Liver (tissue), 9 donors: ENCODE data around the gene GULP1. TPM values are rescaled to one million over a fixed set of nuclear protein-coding genes. Genes with fewer than 3 reads are reported as not detected.

Source experiments
- DNase-seq: peaks from one replicate; pipeline ENCODE4 v3.0.0-alpha.2; 2017; ENCODE audit warnings: low spot score
- H3K27ac ChIP-seq, 2 donors: one replicate each; pipeline ENCODE4 v1.7.0; 2013; ENCODE audit warnings: inconsistent platforms in 2 of 2, low read length in 2 of 2, control low read depth in 1 of 2, low read depth in 1 of 2, mild to moderate bottlenecking in 1 of 2
- H3K27me3 ChIP-seq, 4 donors: one replicate each; pipeline versions ENCODE4 v1.6.1 to v1.7.0; 2013; ENCODE audit warnings: low read length in 3 of 4, inconsistent platforms in 1 of 4, mild to moderate bottlenecking in 1 of 4, moderate library complexity in 1 of 4; ENCODE audit not compliant: control insufficient read depth in 4 of 4, insufficient read depth in 4 of 4
- H3K36me3 ChIP-seq, 4 donors: one replicate each; pipeline versions ENCODE4 v1.6.1 to v1.7.0; 2013; ENCODE audit warnings: low read length in 3 of 4, mild to moderate bottlenecking in 3 of 4, low read depth in 1 of 4, moderate library complexity in 1 of 4; ENCODE audit not compliant: control insufficient read depth in 4 of 4, insufficient read depth in 3 of 4
- H3K4me1 ChIP-seq, 4 donors: one replicate each; pipeline versions ENCODE4 v1.6.1 to v1.7.0; 2013; ENCODE audit warnings: low read length in 3 of 4, mild to moderate bottlenecking in 3 of 4, moderate library complexity in 1 of 4; ENCODE audit not compliant: control insufficient read depth in 4 of 4, insufficient read depth in 4 of 4
- H3K4me3 ChIP-seq, 3 donors: one replicate each; pipeline versions ENCODE4 v1.6.1 to v1.7.0; 2013; ENCODE audit warnings: low read length in 3 of 3, control low read depth in 1 of 3, low read depth in 1 of 3, mild to moderate bottlenecking in 1 of 3
- H3K9ac ChIP-seq, 2 donors: one replicate each; pipeline ENCODE4 v1.7.0; 2013; ENCODE audit warnings: low read length in 2 of 2, mild to moderate bottlenecking in 2 of 2, moderate library complexity in 2 of 2, control low read depth in 1 of 2, low read depth in 1 of 2
- H3K9me3 ChIP-seq, 4 donors: one replicate each; pipeline versions ENCODE4 v1.6.1 to v1.7.0; 2013; ENCODE audit warnings: low read length in 3 of 4; ENCODE audit not compliant: control insufficient read depth in 4 of 4
- EGR1 ChIP-seq, 2 donors: IDR thresholded peaks; 2 replicates each; pipeline ENCODE4 v1.6.1; 2016 to 2018; ENCODE audit warnings: antibody characterized with exemption in 2 of 2, low read depth in 2 of 2
- FOXA1 ChIP-seq: IDR thresholded peaks from 2 replicates; pipeline ENCODE4 v1.6.1; 2016; ENCODE audit warnings: antibody characterized with exemption
- FOXA2 ChIP-seq: IDR thresholded peaks from 2 replicates; pipeline ENCODE4 v1.6.1; 2016; ENCODE audit warnings: antibody characterized with exemption
- GABPA ChIP-seq, 2 donors: IDR thresholded peaks in 1 of 2; conservative IDR thresholded peaks in 1 of 2; 2 replicates each; pipeline ENCODE4 v1.6.1; 2016; ENCODE audit warnings: antibody characterized with exemption in 2 of 2, mild to moderate bottlenecking in 1 of 2, moderate library complexity in 1 of 2
- HNF4A ChIP-seq, 2 donors: conservative IDR thresholded peaks; 2 replicates each; pipeline ENCODE4 v1.6.1; 2016; ENCODE audit warnings: antibody characterized with exemption in 2 of 2, mild to moderate bottlenecking in 2 of 2
- HNF4G ChIP-seq: IDR thresholded peaks from 2 replicates; pipeline ENCODE4 v1.6.1; 2016; ENCODE audit warnings: antibody characterized with exemption
- NR2F2 ChIP-seq: IDR thresholded peaks from 2 replicates; pipeline ENCODE4 v1.6.1; 2016; ENCODE audit warnings: antibody characterized with exemption
- RXRA ChIP-seq, 2 donors: IDR thresholded peaks; 2 replicates each; pipeline ENCODE4 v1.6.1; 2017 to 2018; ENCODE audit warnings: antibody characterized with exemption in 2 of 2, mild to moderate bottlenecking in 1 of 2
- SP1 ChIP-seq: IDR thresholded peaks from 2 replicates; pipeline ENCODE4 v1.6.1; 2018; ENCODE audit warnings: antibody characterized with exemption, mild to moderate bottlenecking
- TAF1 ChIP-seq: conservative IDR thresholded peaks from 2 replicates; pipeline ENCODE4 v1.6.1; 2016; ENCODE audit warnings: antibody characterized with exemption, mild to moderate bottlenecking
- YY1 ChIP-seq: IDR thresholded peaks from 2 replicates; pipeline ENCODE4 v1.6.1; 2016; ENCODE audit warnings: antibody characterized with exemption, mild to moderate bottlenecking
- WGBS: extraction: QIAGEN DNeasy Blood & Tissue Kit; methylation state at CpG from one replicate; pipeline ENCODE4 v1.1.7; 2013; 5-methylcytosine and 5-hydroxymethylcytosine counted together
- polyA plus RNA-seq, 2 donors: library from polyadenylated mRNA; stranded (reverse) in 1 of 2; unstranded in 1 of 2; fragments of 200-250 nt in 1 of 2; fragments of >200 nt in 1 of 2; fragmentation: Nextera tagmentation in 1 of 2; extraction: Ambion mirVana in 1 of 2; gene quantifications; one replicate each; pipeline versions ENCODE4 v1.2.1 to v1.2.3, GENCODE V29; 2013 to 2015
- total RNA-seq, 2 donors: library from RNA; depleted of rRNA; stranded (reverse); fragments of >200 nt; gene quantifications; one replicate each; pipeline ENCODE4 v1.2.3, GENCODE V29; 2014
- TF ChIP-seq, protein P1 (sequence below): IDR thresholded peaks from 2 replicates; pipeline ENCODE4 v1.6.1; 2016; ENCODE audit warnings: antibody characterized with exemption, mild to moderate bottlenecking
- TF ChIP-seq, protein P2 (sequence below): fragments of 150-350 bp; IDR thresholded peaks from 2 replicates; pipeline ENCODE4 v1.5.1; 2017; ENCODE audit warnings: improper control_type of control experiment, low read depth, low read length; ENCODE audit not compliant: missing input control
- TF ChIP-seq, protein P3 (sequence below): IDR thresholded peaks from 2 replicates; pipeline ENCODE4 v1.6.1; 2016; ENCODE audit warnings: antibody characterized with exemption
- TF ChIP-seq, protein P4 (sequence below): IDR thresholded peaks from 2 replicates; pipeline ENCODE4 v1.6.1; 2016; ENCODE audit warnings: antibody characterized with exemption
- donor health status: healthy.
- donor health status: healthy.
- donor health status: healthy.
- donor health status: healthy.
- donor health status: healthy.

The GULP1 gene
- total and polyA plus RNA-seq, 4 donors = 0.53 to 6.9 (median 0.89) TPM

DNA sequence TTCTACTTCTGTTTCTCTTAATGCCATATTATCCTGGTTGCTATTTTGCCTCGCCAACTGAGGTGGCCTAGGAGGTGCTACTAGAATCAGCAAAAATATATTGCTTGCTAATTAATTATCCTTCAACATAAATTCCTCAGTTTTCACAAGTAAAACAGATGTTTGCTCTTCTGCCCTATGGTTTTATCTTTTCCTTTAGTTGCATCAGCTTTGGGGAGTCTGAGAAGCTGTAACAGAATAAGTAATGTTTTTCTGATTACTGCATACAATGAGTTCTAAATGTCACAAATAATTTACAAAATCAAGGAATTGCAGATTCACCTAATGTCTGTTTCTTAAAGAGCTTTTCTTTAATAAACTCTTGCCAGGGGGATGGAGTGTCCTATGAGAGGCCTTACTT lies 36.7 kb downstream of the GULP1 start:
- DNase-seq = no peak
- Histone ChIP-seq H3K27me3 (peaks cover 0 to 2% (median 0%) of the 10 kb centered on the region in 4 donors), H3K36me3 (no peaks in the 10 kb centered on the region), H3K27ac (no peak overlapping the region), H3K9me3 (no peaks in the 10 kb centered on the region), H3K9ac (no peak overlapping the region), H3K4me1 (no peaks in the 10 kb centered on the region), H3K4me3 (no peak overlapping the region)
- TF ChIP-seq YY1 (no peak), FOXA1 (no peak), NR2F2 (no peak), RXRA (IDR thresholded peaks at IDR 0.05) (no peak), HNF4G (no peak), EGR1 (IDR thresholded peaks at IDR 0.05; ENCODE audit: low read depth in 2 of 2) (no peak), SP1 (no peak)
- TF ChIP-seq, protein P1, sequence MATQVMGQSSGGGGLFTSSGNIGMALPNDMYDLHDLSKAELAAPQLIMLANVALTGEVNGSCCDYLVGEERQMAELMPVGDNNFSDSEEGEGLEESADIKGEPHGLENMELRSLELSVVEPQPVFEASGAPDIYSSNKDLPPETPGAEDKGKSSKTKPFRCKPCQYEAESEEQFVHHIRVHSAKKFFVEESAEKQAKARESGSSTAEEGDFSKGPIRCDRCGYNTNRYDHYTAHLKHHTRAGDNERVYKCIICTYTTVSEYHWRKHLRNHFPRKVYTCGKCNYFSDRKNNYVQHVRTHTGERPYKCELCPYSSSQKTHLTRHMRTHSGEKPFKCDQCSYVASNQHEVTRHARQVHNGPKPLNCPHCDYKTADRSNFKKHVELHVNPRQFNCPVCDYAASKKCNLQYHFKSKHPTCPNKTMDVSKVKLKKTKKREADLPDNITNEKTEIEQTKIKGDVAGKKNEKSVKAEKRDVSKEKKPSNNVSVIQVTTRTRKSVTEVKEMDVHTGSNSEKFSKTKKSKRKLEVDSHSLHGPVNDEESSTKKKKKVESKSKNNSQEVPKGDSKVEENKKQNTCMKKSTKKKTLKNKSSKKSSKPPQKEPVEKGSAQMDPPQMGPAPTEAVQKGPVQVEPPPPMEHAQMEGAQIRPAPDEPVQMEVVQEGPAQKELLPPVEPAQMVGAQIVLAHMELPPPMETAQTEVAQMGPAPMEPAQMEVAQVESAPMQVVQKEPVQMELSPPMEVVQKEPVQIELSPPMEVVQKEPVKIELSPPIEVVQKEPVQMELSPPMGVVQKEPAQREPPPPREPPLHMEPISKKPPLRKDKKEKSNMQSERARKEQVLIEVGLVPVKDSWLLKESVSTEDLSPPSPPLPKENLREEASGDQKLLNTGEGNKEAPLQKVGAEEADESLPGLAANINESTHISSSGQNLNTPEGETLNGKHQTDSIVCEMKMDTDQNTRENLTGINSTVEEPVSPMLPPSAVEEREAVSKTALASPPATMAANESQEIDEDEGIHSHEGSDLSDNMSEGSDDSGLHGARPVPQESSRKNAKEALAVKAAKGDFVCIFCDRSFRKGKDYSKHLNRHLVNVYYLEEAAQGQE = no peak
- TF ChIP-seq, protein P2, sequence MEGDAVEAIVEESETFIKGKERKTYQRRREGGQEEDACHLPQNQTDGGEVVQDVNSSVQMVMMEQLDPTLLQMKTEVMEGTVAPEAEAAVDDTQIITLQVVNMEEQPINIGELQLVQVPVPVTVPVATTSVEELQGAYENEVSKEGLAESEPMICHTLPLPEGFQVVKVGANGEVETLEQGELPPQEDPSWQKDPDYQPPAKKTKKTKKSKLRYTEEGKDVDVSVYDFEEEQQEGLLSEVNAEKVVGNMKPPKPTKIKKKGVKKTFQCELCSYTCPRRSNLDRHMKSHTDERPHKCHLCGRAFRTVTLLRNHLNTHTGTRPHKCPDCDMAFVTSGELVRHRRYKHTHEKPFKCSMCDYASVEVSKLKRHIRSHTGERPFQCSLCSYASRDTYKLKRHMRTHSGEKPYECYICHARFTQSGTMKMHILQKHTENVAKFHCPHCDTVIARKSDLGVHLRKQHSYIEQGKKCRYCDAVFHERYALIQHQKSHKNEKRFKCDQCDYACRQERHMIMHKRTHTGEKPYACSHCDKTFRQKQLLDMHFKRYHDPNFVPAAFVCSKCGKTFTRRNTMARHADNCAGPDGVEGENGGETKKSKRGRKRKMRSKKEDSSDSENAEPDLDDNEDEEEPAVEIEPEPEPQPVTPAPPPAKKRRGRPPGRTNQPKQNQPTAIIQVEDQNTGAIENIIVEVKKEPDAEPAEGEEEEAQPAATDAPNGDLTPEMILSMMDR = no peak
- WGBS = 80% methylated on average over 1 of the region's 1 CpG

GRCh38 chr2:188330316-188331053 lies 38.8 kb downstream of the GULP1 start:
- no peak overlapping the region for H3K27ac ChIP-seq
- no peak for TF ChIP-seq HNF4G
- TF ChIP-seq, protein P3, sequence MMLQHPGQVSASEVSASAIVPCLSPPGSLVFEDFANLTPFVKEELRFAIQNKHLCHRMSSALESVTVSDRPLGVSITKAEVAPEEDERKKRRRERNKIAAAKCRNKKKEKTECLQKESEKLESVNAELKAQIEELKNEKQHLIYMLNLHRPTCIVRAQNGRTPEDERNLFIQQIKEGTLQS = no peak
- no peak for TF ChIP-seq NR2F2
- TF ChIP-seq EGR1 (IDR thresholded peaks at IDR 0.05; ENCODE audit: low read depth in 2 of 2) = no peak
- H3K9me3 ChIP-seq = no peaks in the 10 kb centered on the region
- no peak overlapping the region for H3K4me3 ChIP-seq
- H3K36me3 ChIP-seq = no peaks in the 10 kb centered on the region
- no peak for DNase-seq
- H3K4me1 ChIP-seq = no peaks in the 10 kb centered on the region
- H3K27me3 ChIP-seq = peaks cover 0 to 2% (median 0%) of the 10 kb centered on the region in 4 donors
- H3K9ac ChIP-seq = no peak overlapping the region
- 81% methylated on average over 2 of the region's 2 CpGs for WGBS

GRCh38 chr2:188332619-188333018 lies 40.9 kb downstream of the GULP1 start:
- 92% methylated on average over 2 of the region's 2 CpGs for WGBS
- no peak overlapping the region for H3K27ac ChIP-seq
- no peak for DNase-seq
- H3K27me3 ChIP-seq = peaks cover 0 to under 1% (median 0%) of the 10 kb centered on the region in 4 donors
- H3K36me3 ChIP-seq = no peaks in the 10 kb centered on the region
- no peak overlapping the region for H3K4me3 ChIP-seq
- no peaks in the 10 kb centered on the region for H3K9me3 ChIP-seq
- no peak overlapping the region for H3K9ac ChIP-seq
- H3K4me1 ChIP-seq = no peaks in the 10 kb centered on the region
- TF ChIP-seq, protein P4, sequence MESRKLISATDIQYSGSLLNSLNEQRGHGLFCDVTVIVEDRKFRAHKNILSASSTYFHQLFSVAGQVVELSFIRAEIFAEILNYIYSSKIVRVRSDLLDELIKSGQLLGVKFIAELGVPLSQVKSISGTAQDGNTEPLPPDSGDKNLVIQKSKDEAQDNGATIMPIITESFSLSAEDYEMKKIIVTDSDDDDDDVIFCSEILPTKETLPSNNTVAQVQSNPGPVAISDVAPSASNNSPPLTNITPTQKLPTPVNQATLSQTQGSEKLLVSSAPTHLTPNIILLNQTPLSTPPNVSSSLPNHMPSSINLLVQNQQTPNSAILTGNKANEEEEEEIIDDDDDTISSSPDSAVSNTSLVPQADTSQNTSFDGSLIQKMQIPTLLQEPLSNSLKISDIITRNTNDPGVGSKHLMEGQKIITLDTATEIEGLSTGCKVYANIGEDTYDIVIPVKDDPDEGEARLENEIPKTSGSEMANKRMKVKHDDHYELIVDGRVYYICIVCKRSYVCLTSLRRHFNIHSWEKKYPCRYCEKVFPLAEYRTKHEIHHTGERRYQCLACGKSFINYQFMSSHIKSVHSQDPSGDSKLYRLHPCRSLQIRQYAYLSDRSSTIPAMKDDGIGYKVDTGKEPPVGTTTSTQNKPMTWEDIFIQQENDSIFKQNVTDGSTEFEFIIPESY = no peak
- no peak for TF ChIP-seq HNF4G
- no peak for TF ChIP-seq FOXA1
- TF ChIP-seq, protein P1 = no peak
- no peak for TF ChIP-seq SP1
- TF ChIP-seq FOXA2 = no peak
- no peak for TF ChIP-seq GABPA (IDR thresholded peaks at IDR 0.05 in 1 of 2, conservative IDR thresholded peaks at IDR 0.05 in 1 of 2)
- TF ChIP-seq HNF4A (conservative IDR thresholded peaks at IDR 0.05) = no peak
- no peak for TF ChIP-seq TAF1
- no peak for TF ChIP-seq NR2F2
- TF ChIP-seq YY1 = no peak
- TF ChIP-seq RXRA (IDR thresholded peaks at IDR 0.05) = no peak
